ENCODE data around the gene MDH1B.
"Not testable (repeated sequence)": the region's sequence is repeated elsewhere in the genome, so short reads cannot be mapped to it uniquely, and the experiment has no call there.

MDH1B gene

GRCh38 chr2:206765242-206766056 is at the start of gene MDH1B, which contains the start of gene FASTKD2:
Gene MDH1B (minus strand): TSS chr2:206765328. CDS start chr2:206765271, 57 bp downstream.
Gene FASTKD2 (plus strand): TSS chr2:206765606. CDS start chr2:206766694, 1,088 bp downstream.
- DNase-seq (ENCODE audit: low read depth) = peak; percentile 79

GRCh38 chr2:206814498-206814897 is 49.4 kb upstream of the MDH1B start:
- DNase-seq (ENCODE audit: low read depth) = no peak

GRCh38 chr2:206812471-206812870 is 47.3 kb upstream of the MDH1B start:
- DNase-seq (ENCODE audit: low read depth) = not testable (repeated sequence)

GRCh38 chr2:206807624-206808023 is 42.5 kb upstream of the MDH1B start:
- DNase-seq (ENCODE audit: low read depth) = not testable (repeated sequence)

GRCh38 chr2:206805887-206806607 is 40.9 kb upstream of the MDH1B start:
- DNase-seq (ENCODE audit: low read depth) = no peak

- DNase-seq (ENCODE audit: low read depth) = no peak
These were observed 39.2 kb upstream of the MDH1B start for GRCh38 chr2:206804326-206804725.

- DNase-seq (ENCODE audit: low read depth) = no peak
These were observed 37.8 kb upstream of the MDH1B start for GRCh38 chr2:206802654-206803514.

GRCh38 chr2:206801418-206802189 is 36.5 kb upstream of the MDH1B start:
- DNase-seq (ENCODE audit: low read depth) = no peak

- no peak for DNase-seq (ENCODE audit: low read depth)
These were observed 35.6 kb upstream of the MDH1B start for GRCh38 chr2:206800506-206801417.

- no peak for DNase-seq (ENCODE audit: low read depth)
These were observed 34.0 kb upstream of the MDH1B start for GRCh38 chr2:206799083-206799482.

- no peak for DNase-seq (ENCODE audit: low read depth)
These were observed 32.9 kb upstream of the MDH1B start for GRCh38 chr2:206798000-206798399.

GRCh38 chr2:206797376-206797775 is 32.2 kb upstream of the MDH1B start:
- DNase-seq (ENCODE audit: low read depth) = no peak

GRCh38 chr2:206792645-206793044 is 27.5 kb upstream of the MDH1B start:
- DNase-seq (ENCODE audit: low read depth) = no peak

GRCh38 chr2:206790311-206790935 is 25.3 kb upstream of the MDH1B start:
- no peak for DNase-seq (ENCODE audit: low read depth)

- no peak for DNase-seq (ENCODE audit: low read depth)
These were observed 19.6 kb upstream of the MDH1B start for GRCh38 chr2:206784559-206785353.

- DNase-seq (ENCODE audit: low read depth) = no peak
These were observed 18.6 kb upstream of the MDH1B start for GRCh38 chr2:206783718-206784117.

- DNase-seq (ENCODE audit: low read depth) = no peak
These were observed 15.5 kb upstream of the MDH1B start for GRCh38 chr2:206780671-206781070.

GRCh38 chr2:206776432-206776831 is 11.3 kb upstream of the MDH1B start:
- DNase-seq (ENCODE audit: low read depth) = no peak

GRCh38 chr2:206774871-206775270 is 9.7 kb upstream of the MDH1B start:
- DNase-seq (ENCODE audit: low read depth) = no peak
